ENCODE results near the gene GRAPL. TPM values are rescaled to one million over a fixed set of nuclear protein-coding genes. Genes with fewer than 3 reads are reported as not detected.

The GRAPL gene
- total and polyA plus RNA-seq, 3 donors (not counting 1 experiment from before 2014, with no cell fraction given), result not detected

Other genes starting within 250 kb of the GRAPL start
- not detected for gene SLC5A10, start 175.4 kb upstream of the GRAPL start, total RNA-seq
- gene SLC5A10, start 175.4 kb upstream of the GRAPL start, polyA plus RNA-seq, result not detected
- gene FAM83G, start 122.8 kb upstream of the GRAPL start, total RNA-seq, result 10 to 100 TPM; 25.7 to 36.3 TPM
- gene FAM83G, start 122.8 kb upstream of the GRAPL start, polyA plus RNA-seq, result 17.4 TPM
- gene GRAP, start 80.6 kb upstream of the GRAPL start, total RNA-seq, result not detected
- gene GRAP, start 80.6 kb upstream of the GRAPL start, polyA plus RNA-seq, result not detected
- 10 to 100 TPM; 19.8 to 32.4 TPM for gene EPN2, start 109.8 kb downstream of the GRAPL start, total RNA-seq
- gene EPN2, start 109.8 kb downstream of the GRAPL start, polyA plus RNA-seq, result 19.5 TPM
- 10 to 100 TPM; 21.2 to 23.2 TPM for gene B9D1, start 235.1 kb downstream of the GRAPL start, total RNA-seq
- 39.0 TPM for gene B9D1, start 235.1 kb downstream of the GRAPL start, polyA plus RNA-seq